Erythroblast (primary cell): ENCODE data around the gene MAP7.

ENCODE experiments used
- DNase-seq, 2 experiments: peaks; one replicate each; lab custom pipeline; 2025; lab: John Stamatoyannopoulos, UW
- GATA1 ChIP-seq: IDR thresholded peaks from 2 replicates; pipeline ENCODE4 v1.6.1; 2011; ENCODE audit warnings: low read depth, mild to moderate bottlenecking, control low read depth, low read length, moderate library complexity
- POLR2A ChIP-seq: IDR thresholded peaks from 2 replicates; pipeline ENCODE4 v1.6.1; 2011; ENCODE audit warnings: mild to moderate bottlenecking, low read length

Gene MAP7

DNA sequence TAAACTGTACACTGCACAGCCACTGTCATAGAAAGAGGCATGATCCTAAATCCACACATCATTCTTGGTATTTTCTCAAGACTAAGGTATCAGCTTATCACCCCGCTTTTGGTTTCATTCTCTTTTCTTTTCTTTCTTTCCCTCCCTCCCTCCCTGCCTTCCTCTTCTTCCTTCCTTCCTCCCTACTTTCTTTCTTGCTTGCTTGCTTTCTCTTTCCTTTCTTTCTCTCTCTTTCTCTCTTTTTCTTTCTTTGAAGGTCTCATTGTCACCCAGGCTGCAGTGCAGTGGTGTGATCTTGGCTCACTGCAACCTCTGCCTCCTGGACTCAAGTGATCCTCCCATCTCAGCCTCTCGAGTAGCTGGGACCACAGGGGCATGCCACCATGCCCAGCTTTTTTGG lies 81.1 kb downstream of the MAP7 start:
- TF ChIP-seq POLR2A = no peak
- no peak for TF ChIP-seq GATA1
- DNase-seq = no peak

- TF ChIP-seq GATA1 (no peak), POLR2A (no peak)
These were observed 81.5 kb downstream of the MAP7 start for GRCh38 chr6:136468711-136469110.

DNA sequence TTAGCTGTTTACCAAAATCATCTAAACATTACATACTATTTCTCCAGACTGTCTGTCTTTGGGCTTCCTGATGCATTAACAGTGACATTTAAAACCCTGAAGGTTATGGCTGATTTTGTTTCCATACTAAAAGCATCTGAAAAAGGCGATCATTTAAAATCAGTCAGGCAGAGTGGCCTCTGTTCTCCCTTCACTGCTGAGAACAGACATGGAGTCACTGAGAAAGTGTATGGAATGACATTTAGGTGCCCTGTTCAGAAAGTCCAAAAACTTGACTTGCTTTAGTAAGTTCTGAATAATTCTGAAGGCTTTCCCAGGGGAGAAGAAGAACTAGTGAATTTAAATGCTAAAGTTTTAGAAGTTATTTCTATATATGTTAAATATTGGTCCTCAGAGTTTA lies 83.0 kb downstream of the MAP7 start:
- no peak for TF ChIP-seq GATA1
- no peak for DNase-seq

More at GRCh38 chr6:136468711-136469110, 81.5 kb downstream of the MAP7 start:
- no peak for DNase-seq

DNA sequence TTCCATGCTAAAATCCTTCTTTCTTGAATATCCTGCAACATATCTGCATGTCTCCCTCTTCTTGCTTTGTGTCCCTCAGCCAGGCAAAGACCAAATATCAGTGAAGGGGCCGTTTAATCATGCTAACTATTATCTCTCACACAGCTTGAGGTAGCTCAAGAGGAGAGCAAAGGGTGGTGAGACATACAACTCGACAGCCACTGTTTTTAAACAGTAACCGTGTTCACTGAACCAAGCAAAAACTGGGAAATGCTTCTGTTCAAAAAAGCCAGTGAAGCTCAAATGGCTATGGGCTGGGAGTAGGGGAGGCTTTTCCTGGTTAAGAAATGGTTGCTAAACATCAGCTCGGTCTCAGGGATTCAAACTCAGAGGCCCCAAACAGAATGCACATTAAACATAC lies 83.4 kb downstream of the MAP7 start:
- TF ChIP-seq POLR2A (no peak), GATA1 (no peak)
- DNase-seq = no peak

DNA sequence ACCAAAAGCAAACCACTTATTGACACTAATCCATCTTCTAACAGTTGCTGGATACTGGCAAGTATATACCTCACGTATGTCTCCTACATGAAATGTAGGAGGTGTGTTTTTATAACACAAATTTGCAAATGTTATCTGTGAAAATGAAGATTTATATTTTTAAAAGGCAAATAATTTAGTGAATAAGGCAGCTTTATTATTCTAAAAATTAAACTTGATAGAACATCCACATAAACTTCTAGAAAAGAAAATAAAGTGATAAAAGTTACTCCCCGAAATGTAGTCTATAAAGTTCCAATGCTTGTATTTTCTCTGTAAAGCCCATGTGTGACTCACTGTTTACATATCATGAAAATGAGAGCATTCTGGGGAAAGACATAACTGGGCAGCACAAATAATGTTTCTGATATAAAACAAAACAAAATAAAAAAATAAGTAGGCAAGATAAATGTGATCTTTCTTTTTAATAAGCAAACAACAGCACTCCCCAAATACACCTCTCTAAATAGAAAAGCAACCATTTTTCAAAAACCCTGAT lies 84.4 kb downstream of the MAP7 start:
- TF ChIP-seq POLR2A (no peak), GATA1 (no peak)
- no peak for DNase-seq

DNA sequence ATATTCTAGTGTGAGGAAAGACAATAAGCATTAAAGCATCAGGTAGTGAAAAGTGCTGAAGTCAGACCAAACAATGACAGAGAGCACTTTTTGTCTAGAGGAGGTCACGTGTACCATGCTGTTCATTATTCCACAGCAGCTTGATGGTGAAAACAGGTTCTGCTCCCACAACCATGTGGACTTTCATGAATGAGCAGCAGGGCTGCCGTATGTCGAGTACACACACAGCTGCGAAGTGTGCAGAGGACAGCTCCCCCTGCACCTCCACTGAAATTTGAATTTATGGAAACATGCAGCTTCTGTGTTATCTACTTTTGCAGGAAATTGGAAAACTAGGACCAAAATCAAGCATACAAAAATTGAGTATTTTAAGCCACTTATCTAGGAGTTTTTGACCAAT lies 85.3 kb downstream of the MAP7 start:
- no peak for DNase-seq
- no peak for TF ChIP-seq GATA1
- TF ChIP-seq POLR2A = no peak

GRCh38 chr6:136464148-136464547 lies 86.1 kb downstream of the MAP7 start:
- no peak for TF ChIP-seq GATA1
- TF ChIP-seq POLR2A = no peak
- no peak for DNase-seq

DNA sequence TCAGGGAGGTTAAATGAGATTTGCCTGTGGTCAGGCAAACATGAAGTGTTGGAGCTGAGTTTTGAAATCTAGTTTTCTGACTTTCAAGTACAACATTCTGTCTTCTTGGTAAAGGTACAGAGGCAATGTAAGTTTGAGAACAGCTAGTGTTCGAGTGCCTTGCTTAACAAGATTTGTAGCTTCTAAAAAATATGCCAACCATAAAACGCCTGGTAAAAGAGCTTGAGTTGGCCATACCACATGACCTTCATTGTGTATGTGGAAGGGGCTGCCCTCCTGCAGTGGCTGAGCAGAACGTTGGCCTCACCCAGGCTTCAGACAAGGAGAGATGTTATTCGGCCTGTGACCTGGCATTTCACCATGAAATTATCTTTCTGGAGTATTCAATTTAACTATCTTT lies 86.5 kb downstream of the MAP7 start:
- TF ChIP-seq GATA1 = no peak
- no peak for TF ChIP-seq POLR2A

DNA sequence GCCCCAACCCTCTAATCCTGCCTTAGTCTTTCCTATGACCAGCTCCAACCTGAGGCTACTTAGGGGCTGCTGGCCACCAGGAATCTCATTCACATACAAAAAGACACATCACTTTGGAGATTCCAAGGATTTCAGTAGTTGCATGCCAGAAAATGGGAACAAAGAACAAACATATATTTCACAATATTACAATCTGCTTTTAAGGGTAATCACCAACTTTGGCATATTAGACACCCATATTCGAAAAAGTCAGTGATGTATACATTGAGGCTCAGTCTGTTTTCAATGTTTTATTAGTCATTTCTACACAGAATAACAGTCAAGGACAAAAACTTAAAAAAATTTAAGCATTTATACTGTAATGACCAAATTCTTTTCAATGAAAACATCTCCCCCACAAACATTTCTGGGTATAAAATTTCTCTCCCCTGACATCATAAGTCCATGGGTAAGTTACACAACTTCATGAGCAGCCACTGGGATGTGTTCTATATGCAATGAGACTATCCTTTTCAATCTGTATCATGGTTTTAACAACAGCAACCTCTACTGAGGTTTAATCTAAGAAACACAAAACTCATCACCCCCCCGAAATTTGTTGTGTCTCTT lies 103.5 kb downstream of the MAP7 start:
- DNase-seq = no peak
- TF ChIP-seq GATA1 = no peak
- no peak for TF ChIP-seq POLR2A

More for the DNA sequence above, 86.5 kb downstream of the MAP7 start:
- DNase-seq = no peak

DNA sequence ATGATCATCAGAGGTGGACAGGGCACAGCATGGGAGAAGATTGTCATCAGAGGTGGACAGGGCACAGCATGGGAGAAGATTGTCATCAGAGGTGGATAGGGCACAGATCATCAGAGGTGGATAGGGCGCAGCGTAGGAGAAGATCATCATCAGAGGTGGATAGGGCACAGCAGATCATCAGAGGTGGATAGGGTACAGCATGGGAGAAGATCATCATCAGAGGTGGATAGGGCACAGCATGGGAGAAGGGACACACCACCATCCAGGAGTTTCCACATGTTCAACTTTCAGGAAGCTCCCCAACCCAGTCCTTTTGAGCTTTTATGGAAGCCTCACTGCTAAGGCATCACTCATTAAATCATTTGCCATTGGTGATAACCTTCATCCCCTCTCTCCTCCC lies 104.1 kb downstream of the MAP7 start:
- no peak for DNase-seq
- TF ChIP-seq POLR2A (no peak), GATA1 (no peak)

DNA sequence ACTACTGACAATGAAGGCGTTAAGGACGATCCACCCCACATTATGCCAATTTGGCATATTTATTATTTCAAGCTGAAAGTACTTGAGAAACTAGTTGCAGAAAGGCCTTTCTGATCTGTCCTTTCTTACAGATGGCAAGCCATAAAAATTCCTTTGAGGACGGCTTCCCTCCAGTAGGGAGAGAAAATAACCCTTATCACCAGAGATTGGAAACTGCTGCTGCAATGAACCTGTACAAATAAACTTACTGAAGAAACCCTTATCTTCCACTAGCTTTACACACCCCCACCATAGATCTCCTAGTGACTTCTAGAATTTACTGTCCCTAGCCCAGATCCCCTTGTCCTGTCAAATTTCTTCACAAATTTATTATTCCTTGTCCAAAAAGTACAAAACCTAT lies 105.2 kb downstream of the MAP7 start:
- DNase-seq = no peak
- TF ChIP-seq POLR2A (no peak), GATA1 (no peak)

- TF ChIP-seq GATA1 (no peak), POLR2A (no peak)
These were observed 110.0 kb downstream of the MAP7 start for GRCh38 chr6:136440203-136440602.

GRCh38 chr6:136439514-136440190 lies 110.6 kb downstream of the MAP7 start:
- no peak for TF ChIP-seq POLR2A
- TF ChIP-seq GATA1 = no peak

More at GRCh38 chr6:136440203-136440602, 110.0 kb downstream of the MAP7 start:
- DNase-seq = no peak

GRCh38 chr6:136438441-136438840 lies 111.8 kb downstream of the MAP7 start:
- TF ChIP-seq POLR2A (no peak), GATA1 (no peak)
- no peak for DNase-seq

More at GRCh38 chr6:136439514-136440190, 110.6 kb downstream of the MAP7 start:
- no peak for DNase-seq

DNA sequence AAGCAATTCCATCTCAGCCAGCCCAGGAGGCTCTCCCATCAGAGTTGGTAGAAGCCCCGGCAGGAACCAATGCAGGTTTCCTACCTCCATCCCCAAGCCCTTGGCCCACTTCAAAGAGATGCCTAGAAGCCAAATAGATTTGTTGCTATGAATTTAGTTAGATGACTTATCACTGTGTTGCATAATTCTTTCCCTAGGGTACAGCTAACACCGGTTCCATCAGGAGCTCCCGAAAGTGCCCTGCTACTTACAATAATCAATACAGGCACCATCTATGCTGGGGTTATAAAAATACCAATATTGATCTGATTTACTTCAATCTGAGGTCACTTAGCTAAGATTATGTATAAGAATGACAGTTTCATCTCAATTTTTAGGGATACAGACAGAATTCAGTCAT lies 113.0 kb downstream of the MAP7 start:
- no peak for DNase-seq
- no peak for TF ChIP-seq POLR2A
- no peak for TF ChIP-seq GATA1
